GM18868 (cell line): ENCODE results near the gene DPPA4.
"Not testable (repeated sequence)": the region's sequence is repeated elsewhere in the genome, so short reads cannot be mapped to it uniquely, and the experiment has no call there.

Experiments
- ATAC-seq: cut with Tn5 transposase; IDR thresholded peaks from one replicate; pipeline ENCODE4 v1.9.1; 2021; ENCODE audit warnings: mild to moderate bottlenecking, moderate library complexity; ENCODE audit not compliant: unreplicated experiment

DPPA4 gene

DNA sequence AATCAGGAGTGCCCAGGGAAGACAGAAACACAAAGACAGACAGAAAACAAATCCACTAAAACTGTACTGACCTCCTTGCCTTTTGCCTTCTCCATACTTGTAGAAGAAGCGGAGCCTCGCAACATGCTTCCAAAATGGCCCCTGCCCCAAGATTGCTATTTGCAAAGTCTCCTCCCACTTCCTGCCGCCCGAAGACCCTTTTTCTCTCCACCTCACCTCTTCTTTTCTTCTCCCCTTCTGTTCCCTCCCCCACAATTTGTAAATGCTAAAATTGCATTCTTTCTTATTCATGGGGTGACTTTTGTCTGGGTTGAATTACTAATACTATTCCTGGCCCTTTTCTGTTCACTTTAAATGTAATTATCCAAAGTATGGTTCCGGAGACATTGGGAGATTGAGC is at the start of gene DPPA4:
TSS of gene DPPA4 (minus strand) at position 154 of the 400 bp plus-strand sequence. CDS start at position 125, 29 bp downstream.
- no peak for ATAC-seq

DNA sequence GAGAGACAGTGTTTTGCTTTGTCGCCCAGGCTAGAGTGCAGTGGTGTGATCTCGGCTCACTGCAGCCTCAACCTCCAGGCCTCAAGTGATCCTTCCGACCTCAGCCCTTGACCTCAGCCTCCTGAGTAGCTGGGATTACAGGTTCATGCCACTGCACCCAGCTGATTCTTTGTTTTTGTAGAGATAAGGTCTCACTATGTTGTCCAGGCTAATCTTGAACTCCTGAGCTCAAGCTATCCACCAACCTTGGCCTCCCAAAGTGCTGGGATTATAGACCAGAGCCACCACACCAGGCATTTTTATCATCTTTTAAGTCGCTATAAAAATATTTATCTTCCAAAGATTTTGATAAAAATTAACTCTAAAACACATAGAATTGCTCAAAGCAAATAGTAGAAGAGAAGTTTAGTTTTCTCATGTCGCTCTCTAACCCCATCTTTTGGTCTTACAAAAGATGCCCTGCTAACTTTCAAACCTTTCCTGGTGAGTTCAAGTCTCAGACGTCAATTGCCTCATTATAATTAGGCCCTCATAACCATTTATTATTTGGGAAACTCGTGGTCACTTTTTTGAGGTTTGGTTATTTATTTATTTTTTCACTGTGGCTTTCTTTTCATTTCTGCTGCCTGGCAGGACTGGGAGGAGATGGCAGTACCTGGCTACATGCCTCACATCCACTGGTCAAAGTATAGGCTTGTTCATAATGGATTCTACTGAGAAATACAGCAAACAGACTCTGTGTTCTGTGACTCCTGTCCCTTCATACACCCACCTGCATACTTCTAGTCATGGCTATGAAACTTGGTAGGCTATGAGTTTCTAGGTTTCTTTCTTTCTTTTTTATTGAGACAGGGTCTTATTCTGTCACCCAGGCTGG is 48.3 kb upstream of the DPPA4 start:
- no peak for ATAC-seq

DNA sequence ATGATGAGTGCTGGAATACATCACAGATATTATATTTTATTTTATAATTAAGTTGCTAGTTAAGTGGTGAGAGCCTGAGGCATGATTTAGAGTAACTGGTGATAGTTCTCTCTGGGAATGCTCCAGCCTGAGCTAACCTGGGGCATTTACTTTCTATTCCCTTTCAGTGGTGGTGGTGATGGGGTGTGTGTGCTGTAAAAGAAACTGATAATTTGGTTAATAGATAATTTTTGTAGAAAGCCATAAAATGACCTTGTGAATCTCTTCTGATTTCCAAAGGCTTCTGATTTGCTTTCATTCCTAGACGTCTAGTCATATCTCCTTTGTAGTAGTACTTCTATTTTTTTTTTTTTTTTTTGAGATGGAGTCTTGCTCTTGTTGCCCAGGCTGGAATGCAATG is 46.8 kb upstream of the DPPA4 start:
- no peak for ATAC-seq

GRCh38 chr3:109382588-109382987 is 45.2 kb upstream of the DPPA4 start:
- ATAC-seq: no peak

- no peak for ATAC-seq
These were observed 38.6 kb upstream of the DPPA4 start for GRCh38 chr3:109375975-109376374.

DNA sequence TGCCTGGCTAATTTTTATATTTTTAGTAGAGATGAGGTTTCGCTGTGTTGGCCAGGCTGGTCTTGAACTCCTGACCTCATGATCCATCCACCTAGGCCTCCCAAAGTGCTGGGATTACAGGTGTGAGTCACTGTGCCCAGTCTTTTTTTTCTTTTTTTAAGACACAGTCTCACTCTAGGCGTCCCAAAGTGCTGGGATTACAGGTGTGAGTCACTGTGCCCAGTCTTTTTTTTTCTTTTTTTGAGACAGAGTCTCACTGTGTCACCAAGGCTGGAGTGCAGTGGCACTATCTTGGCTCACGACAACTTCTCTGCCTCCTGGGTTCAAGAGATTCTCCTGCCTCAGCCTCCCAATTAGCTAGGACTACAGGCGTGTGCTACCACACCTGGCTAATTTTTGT is 37.1 kb upstream of the DPPA4 start:
- ATAC-seq: not testable (repeated sequence)

DNA sequence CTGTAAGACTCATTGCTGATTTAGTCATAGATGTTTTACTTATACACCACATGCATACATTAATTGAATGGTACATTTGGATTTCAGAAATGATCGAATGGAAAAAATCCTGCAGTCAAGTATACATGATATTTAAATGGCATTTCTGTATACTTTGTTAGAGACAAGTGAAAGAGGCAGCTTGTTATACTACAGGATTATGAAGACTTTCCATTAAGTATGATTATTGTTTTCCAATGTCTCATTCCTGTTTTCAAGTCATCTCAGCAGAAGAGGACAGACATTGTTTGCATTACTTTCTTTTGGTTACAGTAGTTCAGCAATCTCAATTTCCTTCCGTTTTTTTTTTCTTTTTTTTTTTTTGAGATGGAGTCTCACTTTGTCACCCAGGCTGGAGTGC is 36.6 kb upstream of the DPPA4 start:
- no peak for ATAC-seq

- ATAC-seq: no peak
These were observed 35.3 kb upstream of the DPPA4 start for GRCh38 chr3:109372639-109373038.

DNA sequence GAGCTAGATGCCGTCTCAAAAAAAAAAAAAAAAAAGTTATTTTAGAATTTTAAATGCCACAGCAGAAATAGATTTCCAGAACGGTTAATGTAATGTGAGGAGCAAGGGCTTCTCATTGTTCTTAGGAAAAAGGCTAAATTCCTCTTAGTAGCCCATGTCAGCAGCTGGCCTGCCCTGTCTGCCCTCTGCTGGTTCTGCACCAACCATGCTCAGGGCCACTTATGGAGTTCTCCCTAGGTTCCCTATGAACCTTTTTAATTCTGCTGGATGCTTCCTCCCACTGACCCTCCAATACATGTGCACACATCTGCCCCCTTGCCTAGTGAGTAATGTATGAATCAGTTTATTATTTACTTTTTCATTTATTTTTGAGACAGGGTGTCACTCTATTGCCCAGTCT is 32.2 kb upstream of the DPPA4 start:
- no peak for ATAC-seq

DNA sequence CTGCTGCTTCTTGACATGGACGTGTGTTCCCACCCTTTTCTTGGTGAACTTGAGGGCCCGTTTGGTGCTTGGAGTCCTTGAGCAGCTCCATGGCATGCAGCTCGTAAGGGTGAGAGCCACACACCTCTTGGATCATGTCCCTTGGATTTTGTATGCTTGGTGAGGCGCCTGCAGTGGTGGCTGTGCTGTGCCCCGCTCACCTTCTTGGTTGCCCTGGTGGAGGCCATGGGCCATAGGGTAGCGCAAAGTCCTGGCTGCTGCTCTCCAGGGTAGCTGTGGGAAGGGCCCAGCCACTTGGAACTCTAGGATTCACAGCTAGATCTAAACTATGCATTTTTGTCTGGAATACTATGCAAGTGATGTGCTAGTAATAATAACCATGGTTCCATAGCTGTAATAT is 26.7 kb upstream of the DPPA4 start:
- ATAC-seq: no peak

DNA sequence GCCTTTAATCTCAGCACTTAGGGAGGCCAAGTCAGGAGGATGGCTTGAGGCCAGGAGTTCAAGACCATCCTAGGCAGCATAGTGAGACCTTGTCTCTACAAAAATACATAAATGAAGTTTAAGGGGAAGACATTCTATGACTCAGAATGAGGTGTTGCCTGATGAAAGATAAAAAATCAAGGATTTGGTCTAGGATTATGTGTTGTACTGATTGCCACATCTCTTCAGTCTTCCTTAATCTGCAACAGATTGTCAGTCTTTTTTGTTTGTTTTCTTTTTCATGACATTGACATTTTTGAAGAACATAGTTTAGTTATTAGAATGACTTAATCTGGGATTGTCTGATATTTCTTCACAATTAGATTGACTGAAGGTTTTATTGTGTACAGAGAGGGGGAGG is 26.3 kb upstream of the DPPA4 start:
- ATAC-seq: no peak

DNA sequence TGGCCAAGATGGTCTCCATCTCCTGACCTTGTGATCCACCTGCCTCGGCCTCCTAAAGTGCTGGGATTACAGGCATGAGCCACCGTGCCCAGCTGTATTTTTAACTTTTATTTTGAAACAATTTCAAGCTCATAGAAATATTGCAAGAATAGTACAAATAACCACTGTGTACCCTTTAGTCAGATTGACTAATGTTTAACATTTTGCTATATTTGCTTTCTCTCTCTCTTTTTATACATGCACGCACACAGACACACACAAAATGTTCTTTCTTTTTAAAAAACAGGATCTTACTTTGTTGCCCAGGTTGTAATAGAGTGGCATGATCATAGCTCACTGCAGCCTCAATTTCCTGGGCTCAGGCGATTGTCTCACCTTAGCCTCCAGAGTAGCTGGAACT is 25.5 kb upstream of the DPPA4 start:
- no peak for ATAC-seq

GRCh38 chr3:109358809-109359208 is 21.5 kb upstream of the DPPA4 start:
- not testable (repeated sequence) for ATAC-seq

GRCh38 chr3:109356442-109357155 is 19.3 kb upstream of the DPPA4 start:
- ATAC-seq: no peak

GRCh38 chr3:109355625-109356441 is 18.5 kb upstream of the DPPA4 start:
- no peak for ATAC-seq

DNA sequence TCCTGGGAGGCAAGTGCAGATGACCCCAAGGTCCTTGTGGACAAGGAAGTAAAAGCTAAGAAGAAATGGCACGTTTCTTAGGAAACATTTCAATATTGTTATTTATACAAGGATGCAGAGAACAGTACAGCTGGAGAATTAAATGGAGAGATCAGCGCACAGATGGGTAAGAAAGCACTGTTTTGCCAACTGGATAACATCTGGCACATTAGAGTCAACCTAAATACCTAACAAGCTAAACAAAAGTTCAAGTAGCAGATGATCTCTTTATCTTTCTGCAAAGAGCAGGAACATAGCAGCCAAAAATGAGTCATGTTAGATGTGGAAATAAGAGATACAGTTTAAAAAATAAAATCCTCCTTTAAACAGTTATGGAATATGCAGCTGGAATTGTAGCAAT is 15.7 kb upstream of the DPPA4 start:
- no peak for ATAC-seq

DNA sequence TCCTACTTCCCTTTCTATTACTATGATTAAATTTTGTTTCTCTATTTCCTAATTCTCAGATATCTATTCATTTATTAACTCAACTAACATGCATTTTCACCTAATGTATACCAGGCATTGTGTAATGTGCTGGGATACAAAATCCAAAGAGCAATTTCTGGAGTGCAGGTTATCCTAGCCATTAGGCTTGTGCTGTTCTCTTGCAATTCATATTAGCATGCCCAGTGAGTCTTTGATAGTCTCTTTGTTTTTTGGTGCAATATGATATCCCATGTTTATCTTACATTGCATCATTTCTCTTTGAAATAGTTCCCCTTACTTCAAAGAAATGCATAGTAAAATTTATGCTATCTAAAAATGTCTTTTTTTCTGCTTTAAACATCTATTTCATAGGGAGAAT is 13.9 kb upstream of the DPPA4 start:
- ATAC-seq: no peak

DNA sequence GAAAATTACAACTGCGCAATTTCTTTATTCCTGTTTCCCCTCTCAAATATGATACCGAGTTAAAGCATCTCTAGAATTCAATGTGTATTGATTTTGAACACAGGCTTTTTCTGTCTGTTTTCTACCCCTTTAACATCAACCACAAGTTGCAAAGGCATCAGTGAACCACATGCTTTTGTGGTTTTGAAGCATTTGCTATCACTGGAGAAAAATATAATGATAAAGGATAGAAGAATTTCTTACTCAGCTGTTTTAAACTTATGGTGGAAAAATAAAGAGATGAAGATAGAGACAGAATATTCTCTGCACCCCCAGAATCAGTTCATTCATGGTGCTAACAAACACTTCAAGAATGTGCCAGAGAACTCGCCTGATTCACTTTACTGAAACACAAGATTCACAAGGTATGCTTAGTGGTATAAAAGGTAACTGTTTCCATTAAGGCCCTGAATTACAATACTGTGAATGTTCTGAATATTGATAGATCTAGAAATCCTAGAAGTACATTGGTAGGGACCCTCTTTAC is 9.5 kb upstream of the DPPA4 start:
- ATAC-seq: no peak

DNA sequence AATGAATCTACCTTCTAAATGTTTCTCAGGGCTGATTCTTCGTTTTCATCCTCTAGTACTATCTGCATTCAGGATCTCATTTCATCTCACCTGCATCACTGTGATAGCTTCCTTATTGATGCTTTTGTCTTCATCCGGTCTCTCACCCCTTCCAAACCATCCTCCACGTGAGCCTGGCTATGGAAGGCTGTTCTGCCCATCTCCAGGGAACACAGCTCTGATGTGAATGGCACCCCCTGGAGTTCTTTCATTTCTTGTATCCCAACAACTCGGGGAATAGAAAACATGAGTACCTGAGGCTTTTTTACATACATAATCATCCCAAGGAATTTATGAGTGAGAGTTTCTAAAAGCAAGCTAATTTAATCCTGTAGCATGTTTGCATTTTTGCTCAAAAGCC is 8.8 kb upstream of the DPPA4 start:
- no peak for ATAC-seq

GRCh38 chr3:109339714-109340648 is 2.6 kb upstream of the DPPA4 start:
- ATAC-seq: no peak
